ENCODE data around the gene ISLR. TPM values are rescaled to one million over a fixed set of nuclear protein-coding genes. Genes with fewer than 3 reads are reported as not detected.
"Not testable (repeated sequence)": the region's sequence is repeated elsewhere in the genome, so short reads cannot be mapped to it uniquely, and the experiment has no call there.

ISLR gene
- total and polyA plus RNA-seq, 2 of the 8 experiments (the other 6 are each of a cell fraction or from before 2014, with no cell fraction given) = 0.29 to 0.35 TPM

DNA sequence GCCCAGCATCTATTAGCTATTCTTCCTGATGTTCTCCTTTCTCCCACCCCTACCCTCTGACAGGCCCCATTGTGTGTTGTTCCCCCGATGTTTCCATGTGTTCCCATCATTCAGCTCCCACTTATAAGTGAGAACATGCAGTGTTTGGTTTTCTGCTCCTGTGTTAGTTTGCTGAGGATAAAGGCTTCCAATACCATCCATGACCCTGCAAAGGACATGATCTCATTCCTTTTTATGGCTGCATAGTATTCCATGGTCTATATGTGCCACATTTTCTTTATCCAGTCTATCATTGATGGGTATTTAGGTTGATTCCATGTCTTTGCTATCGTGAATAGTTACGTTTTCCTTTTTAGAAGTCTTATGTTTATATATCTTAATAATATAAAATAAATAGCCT is 13.1 kb upstream of the ISLR start:
- H3K4me3 ChIP-seq (ENCODE audit: extremely low read depth in 1 of 4, insufficient read depth in 2 of 4, low read depth in 3 of 4, low read length in 4 of 4); H3K23me2 ChIP-seq (ENCODE audit: low read depth, low read length); POLR2A ChIA-PET (ENCODE audit: partially characterized antibody); FAIRE-seq; H3K9ac ChIP-seq (replicated peaks in 1 of 4; ENCODE audit: extremely low read depth in 1 of 4, low read depth in 3 of 4, low read length in 3 of 4); H4K91ac ChIP-seq (replicated peaks; ENCODE audit: insufficient read length, low read length); H3K23ac ChIP-seq (ENCODE audit: insufficient read length); H3K4ac ChIP-seq (replicated peaks; ENCODE audit: insufficient read length, low read depth, low read length); H2BK15ac ChIP-seq (ENCODE audit: low read length); H3K79me1 ChIP-seq (ENCODE audit: low read depth, low read length); H3K36me3 ChIP-seq (ENCODE audit: control insufficient read depth in 2 of 4, insufficient read depth in 4 of 4, low read length in 3 of 4); H3K27ac ChIP-seq (ENCODE audit: low read depth, low read length); H3K79me2 ChIP-seq (ENCODE audit: control insufficient read depth in 1 of 2, insufficient read depth in 2 of 2, low read length in 2 of 2); H3K4me2 ChIP-seq (ENCODE audit: insufficient read depth in 1 of 2, low read depth in 2 of 2, low read length in 2 of 2); H3K56ac ChIP-seq (replicated peaks; ENCODE audit: insufficient read length, low read depth, low read length); H3K18ac ChIP-seq (ENCODE audit: extremely low read depth, low read length); H2AFZ ChIP-seq (ENCODE audit: low read length); DNase-seq (ENCODE audit: low read depth in 1 of 2, low spot score in 2 of 2); H2BK12ac ChIP-seq (ENCODE audit: low read depth, low read length); H2BK20ac ChIP-seq (ENCODE audit: low read length); H3K14ac ChIP-seq (ENCODE audit: insufficient read length); H4K5ac ChIP-seq (ENCODE audit: insufficient read length, low read depth, low read length); H3K27me3 ChIP-seq (replicated peaks in 1 of 4; ENCODE audit: control insufficient read depth in 3 of 4, extremely low read depth in 1 of 4, insufficient read depth in 3 of 4, low read length in 3 of 4); H2BK5ac ChIP-seq (ENCODE audit: low read depth, low read length); H2BK120ac ChIP-seq (replicated peaks; ENCODE audit: low read depth, low read length); H4K8ac ChIP-seq (ENCODE audit: extremely low read depth, insufficient read depth, low read length); H4K20me1 ChIP-seq (replicated peaks in 1 of 2; ENCODE audit: control insufficient read depth in 1 of 2, insufficient read depth in 2 of 2, low read length in 2 of 2); H3K4me1 ChIP-seq (replicated peaks in 1 of 4; ENCODE audit: control insufficient read depth in 3 of 4, insufficient read depth in 4 of 4, low read length in 3 of 4); H3K9me3 ChIP-seq (ENCODE audit: insufficient read depth in 2 of 2, low read depth in 1 of 2, low read length in 1 of 2); H2AK5ac ChIP-seq (ENCODE audit: low read depth, low read length): not testable (repeated sequence)
- CTCF ChIA-PET (ENCODE audit: partially characterized antibody) = interaction anchor here (1.2 to 1.4 kb wide), 2 partner anchors 16 to 62 kb away, joined by 3 read pairs; no protein-coding TSS in a partner anchor
- 90% methylated on average over 3 of the region's 3 CpGs; no CpG with 5 or more reads in 1 of the 2 experiments for WGBS, 2 experiments (ENCODE audit: extremely low coverage in 1 of 2, insufficient coverage in 1 of 2, insufficient read length in 1 of 2, insufficient replicate concordance in 2 of 2, low coverage in 1 of 2, low lambda C conversion rate in 2 of 2, missing lambda C conversion rate in 1 of 2)

DNA sequence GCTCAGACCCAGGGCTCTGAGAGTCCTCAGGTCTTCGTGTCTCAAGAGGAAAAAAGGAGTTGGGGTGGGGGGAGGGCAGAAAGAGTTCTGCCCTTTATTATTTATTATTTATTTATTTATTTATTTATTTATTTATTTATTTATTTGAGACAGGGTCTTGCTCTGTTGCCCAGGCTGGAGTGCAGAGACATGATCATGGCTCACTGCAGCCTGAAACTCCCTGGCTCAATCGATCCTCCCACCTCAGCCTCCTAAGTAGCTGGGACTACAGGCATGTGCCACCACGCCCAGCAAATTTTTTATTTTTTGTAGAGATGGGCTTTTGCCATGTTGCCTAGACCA is 11.3 kb upstream of the ISLR start:
- H2BK12ac ChIP-seq (ENCODE audit: low read depth, low read length) = not testable (repeated sequence)

More for the DNA sequence above, 11.3 kb upstream of the ISLR start:
- H3K79me2 ChIP-seq (ENCODE audit: control insufficient read depth in 1 of 2, insufficient read depth in 2 of 2, low read length in 2 of 2); H2AFZ ChIP-seq (ENCODE audit: low read length); DNase-seq (ENCODE audit: low read depth in 1 of 2, low spot score in 2 of 2); H3K4me2 ChIP-seq (ENCODE audit: insufficient read depth in 1 of 2, low read depth in 2 of 2, low read length in 2 of 2); H4K91ac ChIP-seq (replicated peaks; ENCODE audit: insufficient read length, low read length); H3K14ac ChIP-seq (ENCODE audit: insufficient read length); H2BK15ac ChIP-seq (ENCODE audit: low read length); H2BK20ac ChIP-seq (ENCODE audit: low read length); H2BK5ac ChIP-seq (ENCODE audit: low read depth, low read length); H2BK120ac ChIP-seq (replicated peaks; ENCODE audit: low read depth, low read length); H3K18ac ChIP-seq (ENCODE audit: extremely low read depth, low read length); H3K27me3 ChIP-seq (replicated peaks in 1 of 4; ENCODE audit: control insufficient read depth in 3 of 4, extremely low read depth in 1 of 4, insufficient read depth in 3 of 4, low read length in 3 of 4); H4K5ac ChIP-seq (ENCODE audit: insufficient read length, low read depth, low read length); H4K20me1 ChIP-seq (replicated peaks in 1 of 2; ENCODE audit: control insufficient read depth in 1 of 2, insufficient read depth in 2 of 2, low read length in 2 of 2); FAIRE-seq; H3K79me1 ChIP-seq (ENCODE audit: low read depth, low read length); H3K56ac ChIP-seq (replicated peaks; ENCODE audit: insufficient read length, low read depth, low read length); H3K23me2 ChIP-seq (ENCODE audit: low read depth, low read length); H3K4me3 ChIP-seq (ENCODE audit: extremely low read depth in 1 of 4, insufficient read depth in 2 of 4, low read depth in 3 of 4, low read length in 4 of 4); H4K8ac ChIP-seq (ENCODE audit: extremely low read depth, insufficient read depth, low read length); H3K36me3 ChIP-seq (ENCODE audit: control insufficient read depth in 2 of 4, insufficient read depth in 4 of 4, low read length in 3 of 4); H2AK5ac ChIP-seq (ENCODE audit: low read depth, low read length); H3K27ac ChIP-seq (ENCODE audit: low read depth, low read length); H3K9me3 ChIP-seq (ENCODE audit: insufficient read depth in 2 of 2, low read depth in 1 of 2, low read length in 1 of 2); H3K4me1 ChIP-seq (replicated peaks in 1 of 4; ENCODE audit: control insufficient read depth in 3 of 4, insufficient read depth in 4 of 4, low read length in 3 of 4); H3K9ac ChIP-seq (replicated peaks in 1 of 4; ENCODE audit: extremely low read depth in 1 of 4, low read depth in 3 of 4, low read length in 3 of 4); H3K23ac ChIP-seq (ENCODE audit: insufficient read length); H3K4ac ChIP-seq (replicated peaks; ENCODE audit: insufficient read length, low read depth, low read length): not testable (repeated sequence)
- ChIA-PET POLR2A (ENCODE audit: partially characterized antibody) (interaction anchor here (0.9 to 1.3 kb wide), 3 partner anchors 13 to 41 kb away, joined by 3 to 5 read pairs (median 4); partner anchors contain the start of gene STRA6), CTCF (ENCODE audit: partially characterized antibody) (interaction anchor here (0.6 to 3.3 kb wide), 9 partner anchors 8 to 183 kb away, joined by 3 to 11 read pairs (median 3); partner anchors contain the start of gene STRA6)
- 89% methylated on average over 3 of the region's 3 CpGs; no CpG with 5 or more reads in 1 of the 2 experiments for WGBS, 2 experiments (ENCODE audit: extremely low coverage in 1 of 2, insufficient coverage in 1 of 2, insufficient read length in 1 of 2, insufficient replicate concordance in 2 of 2, low coverage in 1 of 2, low lambda C conversion rate in 2 of 2, missing lambda C conversion rate in 1 of 2)

Measured in H1 (cell line).